Parathyroid adenoma (tissue), 2 donors: Measurements from ENCODE around the gene SRBD1.

Experiments used
- H2AFZ ChIP-seq: fragments of 300-600 bp; sonication (generic); one replicate; pipeline ENCODE4 v1.7.0; 2017; ENCODE audit warnings: antibody characterized with exemption, mild to moderate bottlenecking
- H3K27ac ChIP-seq: fragments of 300-600 bp; sonication (generic); one replicate; pipeline ENCODE4 v1.7.0; 2017
- H3K27me3 ChIP-seq: fragments of 300-600 bp; sonication (generic); one replicate; pipeline ENCODE4 v1.7.0; 2017; ENCODE audit warnings: low read length; ENCODE audit not compliant: control insufficient read depth, insufficient read depth
- H3K36me3 ChIP-seq: fragments of 300-600 bp; sonication (generic); one replicate; pipeline ENCODE4 v1.7.0; 2017; ENCODE audit warnings: low read length; ENCODE audit not compliant: control insufficient read depth, insufficient read depth
- H3K4me1 ChIP-seq: fragments of 300-600 bp; sonication (generic); one replicate; pipeline ENCODE4 v1.7.0; 2017; ENCODE audit warnings: control low read depth
- H3K4me2 ChIP-seq: fragments of 300-600 bp; sonication (generic); one replicate; pipeline ENCODE4 v1.7.0; 2017; ENCODE audit warnings: low read length
- H3K4me3 ChIP-seq: fragments of 300-600 bp; sonication (generic); one replicate; pipeline ENCODE4 v1.7.0; 2017; ENCODE audit warnings: low read depth, low read length
- H3K79me2 ChIP-seq: fragments of 300-600 bp; sonication (generic); one replicate; pipeline ENCODE4 v1.7.0; 2017; ENCODE audit warnings: control low read depth
- H3K9ac ChIP-seq: fragments of 300-600 bp; sonication (generic); one replicate; pipeline ENCODE4 v1.7.0; 2017; ENCODE audit warnings: mild to moderate bottlenecking
- H3K9me3 ChIP-seq: fragments of 300-600 bp; sonication (generic); one replicate; pipeline ENCODE4 v1.7.0; 2017; ENCODE audit warnings: low read length; ENCODE audit not compliant: control insufficient read depth
- TF ChIP-seq, protein P1 (sequence below): fragments of 300-600 bp; sonication (generic); IDR thresholded peaks from one replicate; pipeline ENCODE4 v1.7.0; 2017; ENCODE audit warnings: antibody characterized with exemption, mild to moderate bottlenecking
- donor health status: primary hyperparathyroidism.

SRBD1 gene

DNA sequence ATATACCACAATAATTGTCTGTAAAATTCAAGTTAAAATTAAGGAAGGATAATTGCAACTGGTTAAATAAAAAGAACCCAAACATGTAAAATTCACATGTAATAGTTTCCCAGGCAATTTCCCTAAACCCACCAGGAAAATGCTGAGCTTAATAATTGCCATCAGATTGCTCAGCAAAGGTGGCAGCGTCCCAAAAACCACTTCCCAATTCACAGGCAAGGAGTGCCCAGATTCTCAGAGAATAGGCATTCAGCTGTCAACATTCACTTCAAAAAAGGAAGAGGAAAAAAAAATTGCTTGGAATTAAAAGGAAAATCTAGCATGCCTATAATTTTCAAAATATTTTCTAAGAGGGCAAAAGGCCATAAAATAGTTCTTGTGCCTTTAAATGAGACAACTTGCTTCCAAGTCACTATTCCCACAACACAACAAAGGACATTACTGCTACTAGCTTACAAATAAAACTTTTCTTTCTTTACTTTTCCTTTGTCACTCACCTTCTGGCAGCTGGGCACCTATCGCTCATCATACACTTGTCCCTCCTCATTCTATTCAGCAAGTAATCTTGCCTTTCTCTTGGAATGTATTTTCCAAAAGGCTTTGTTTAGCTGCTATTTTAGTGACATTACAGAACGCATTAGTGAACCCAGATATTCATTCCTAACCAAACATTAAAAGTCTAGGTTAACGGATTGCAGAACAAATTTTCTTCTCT lies 15.2 kb downstream of the SRBD1 start:
- Histone ChIP-seq H3K79me2 (peaks cover 3% of the 10 kb centered on the region), H3K27ac (no peak overlapping the region), H3K4me3 (no peak overlapping the region), H3K4me2 (no peak overlapping the region), H3K9ac (no peak overlapping the region), H3K9me3 (no peaks in the 10 kb centered on the region), H2AFZ (no peak overlapping the region), H3K27me3 (no peaks in the 10 kb centered on the region), H3K4me1 (peaks cover 6% of the 10 kb centered on the region), H3K36me3 (no peaks in the 10 kb centered on the region)
- TF ChIP-seq, protein P1, sequence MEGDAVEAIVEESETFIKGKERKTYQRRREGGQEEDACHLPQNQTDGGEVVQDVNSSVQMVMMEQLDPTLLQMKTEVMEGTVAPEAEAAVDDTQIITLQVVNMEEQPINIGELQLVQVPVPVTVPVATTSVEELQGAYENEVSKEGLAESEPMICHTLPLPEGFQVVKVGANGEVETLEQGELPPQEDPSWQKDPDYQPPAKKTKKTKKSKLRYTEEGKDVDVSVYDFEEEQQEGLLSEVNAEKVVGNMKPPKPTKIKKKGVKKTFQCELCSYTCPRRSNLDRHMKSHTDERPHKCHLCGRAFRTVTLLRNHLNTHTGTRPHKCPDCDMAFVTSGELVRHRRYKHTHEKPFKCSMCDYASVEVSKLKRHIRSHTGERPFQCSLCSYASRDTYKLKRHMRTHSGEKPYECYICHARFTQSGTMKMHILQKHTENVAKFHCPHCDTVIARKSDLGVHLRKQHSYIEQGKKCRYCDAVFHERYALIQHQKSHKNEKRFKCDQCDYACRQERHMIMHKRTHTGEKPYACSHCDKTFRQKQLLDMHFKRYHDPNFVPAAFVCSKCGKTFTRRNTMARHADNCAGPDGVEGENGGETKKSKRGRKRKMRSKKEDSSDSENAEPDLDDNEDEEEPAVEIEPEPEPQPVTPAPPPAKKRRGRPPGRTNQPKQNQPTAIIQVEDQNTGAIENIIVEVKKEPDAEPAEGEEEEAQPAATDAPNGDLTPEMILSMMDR: no peak

DNA sequence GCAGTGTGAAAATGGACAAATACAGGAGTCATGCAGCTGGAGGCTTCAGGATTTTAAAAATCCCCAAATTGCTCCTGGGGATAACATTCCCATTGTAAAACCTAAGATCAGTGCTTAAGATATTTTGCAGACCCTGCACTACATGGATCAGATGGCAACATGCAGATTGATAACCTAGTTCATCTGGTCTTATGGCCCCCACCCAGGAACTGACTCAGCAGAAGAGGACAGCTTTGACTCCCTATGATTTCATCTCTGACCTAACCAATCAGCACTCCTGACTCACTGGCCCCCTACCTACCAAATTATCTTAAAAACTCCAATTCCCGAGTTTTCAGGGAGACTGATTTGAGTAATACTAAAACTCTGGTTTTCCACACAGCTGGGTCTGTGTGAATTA lies 20.0 kb downstream of the SRBD1 start:
- Histone ChIP-seq H3K27ac (no peak overlapping the region), H3K9ac (no peak overlapping the region), H3K4me1 (peaks cover 3% of the 10 kb centered on the region), H3K9me3 (no peaks in the 10 kb centered on the region), H3K4me3 (no peak overlapping the region), H3K79me2 (no peaks in the 10 kb centered on the region), H3K4me2 (no peak overlapping the region), H2AFZ (no peak overlapping the region), H3K36me3 (no peaks in the 10 kb centered on the region), H3K27me3 (no peaks in the 10 kb centered on the region)
- TF ChIP-seq, protein P1: no peak

DNA sequence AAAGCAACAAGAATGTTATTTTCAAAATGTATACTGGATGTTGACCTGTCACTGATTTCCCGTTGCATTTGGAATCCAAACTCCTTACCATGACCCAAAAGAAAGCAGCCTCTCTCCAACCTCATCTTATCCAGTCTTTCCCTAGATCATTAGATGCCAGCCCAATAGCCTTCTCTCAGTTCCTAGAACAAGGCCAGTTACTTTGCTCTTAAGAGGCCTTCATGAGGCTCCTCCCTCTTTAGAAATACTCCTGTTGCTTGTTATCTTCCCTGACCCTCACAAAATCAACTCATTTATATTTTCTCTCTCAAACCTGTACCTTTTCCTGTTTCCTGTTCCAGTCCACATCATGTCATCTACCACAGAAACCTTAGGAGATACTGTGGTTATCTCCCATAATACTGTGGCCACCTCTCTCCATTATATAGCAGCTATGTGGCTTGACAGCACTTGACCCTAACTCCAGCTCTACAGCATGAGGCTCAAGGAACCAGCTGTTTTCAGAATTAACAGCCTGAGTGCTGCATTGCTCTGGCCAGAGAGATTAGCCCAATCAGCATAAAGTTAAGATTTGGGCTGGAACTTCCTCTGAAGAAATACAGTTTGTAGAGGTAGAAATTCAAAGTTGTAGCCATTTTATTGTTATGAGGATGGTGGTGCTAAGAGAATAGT lies 22.8 kb downstream of the SRBD1 start:
- Histone ChIP-seq H3K27ac (no peak overlapping the region), H3K27me3 (no peaks in the 10 kb centered on the region), H3K36me3 (no peaks in the 10 kb centered on the region), H3K4me2 (no peak overlapping the region), H3K9me3 (no peaks in the 10 kb centered on the region), H3K4me3 (no peak overlapping the region), H3K79me2 (peaks cover 6% of the 10 kb centered on the region), H3K4me1 (peaks cover 9% of the 10 kb centered on the region), H3K9ac (no peak overlapping the region), H2AFZ (no peak overlapping the region)
- TF ChIP-seq, protein P1: no peak

DNA sequence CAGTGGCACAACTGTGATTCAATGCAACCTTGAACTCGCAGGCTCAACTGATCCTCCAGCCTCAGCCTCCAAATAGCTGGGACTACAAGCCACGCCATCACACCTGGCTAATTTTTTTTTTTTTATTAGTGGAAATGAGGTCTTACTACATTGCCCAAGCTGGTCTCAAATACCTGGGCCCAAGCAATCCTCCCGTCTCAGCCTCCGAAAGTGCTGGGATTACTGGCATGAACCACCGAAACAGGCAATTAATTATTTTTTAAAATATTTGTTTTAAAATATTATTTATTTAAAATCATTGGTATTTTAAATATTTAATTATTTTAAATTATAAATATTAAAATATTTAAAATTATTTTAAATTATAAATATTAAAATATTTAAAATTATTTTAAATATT lies 24.5 kb downstream of the SRBD1 start:
- Histone ChIP-seq H3K4me3 (no peak overlapping the region), H3K9ac (no peak overlapping the region), H3K9me3 (no peaks in the 10 kb centered on the region), H2AFZ (no peak overlapping the region), H3K27me3 (no peaks in the 10 kb centered on the region), H3K36me3 (no peaks in the 10 kb centered on the region), H3K4me2 (no peak overlapping the region), H3K79me2 (peaks cover 6% of the 10 kb centered on the region), H3K27ac (no peak overlapping the region), H3K4me1 (peaks cover 9% of the 10 kb centered on the region)
- TF ChIP-seq, protein P1: no peak
